Lung (tissue), 12 donors: ENCODE measurements around the gene FAM81B. TPM values are rescaled to one million over a fixed set of nuclear protein-coding genes. Genes with fewer than 3 reads are reported as not detected.

Experiments
- ATAC-seq: fragments of 200-7000 bp; cut with Tn5 transposase; one replicate; pipeline ENCODE4 v1.9.1; 2020; ENCODE audit warnings: moderate number of reproducible peaks; ENCODE audit not compliant: insufficient read depth, low FRiP score
- DNase-seq, 3 donors: peaks; one replicate each; pipeline ENCODE4 v3.0.0-alpha.2; 2013 to 2017
- H3K27ac ChIP-seq, 2 donors: one replicate each; pipeline ENCODE4 v1.5.1; 2013; ENCODE audit warnings: mild to moderate bottlenecking in 2 of 2, moderate library complexity in 2 of 2, control low read depth in 1 of 2, inconsistent platforms in 1 of 2, low read depth in 1 of 2, low read length in 1 of 2
- H3K27me3 ChIP-seq, 3 donors: one replicate each; pipeline ENCODE4 v1.5.1; 2013; ENCODE audit warnings: low read length in 2 of 3; ENCODE audit not compliant: control insufficient read depth in 3 of 3, insufficient read depth in 3 of 3
- H3K36me3 ChIP-seq, 4 donors: one replicate each; pipeline ENCODE4 v1.5.1; 2013; ENCODE audit warnings: low read length in 4 of 4, mild to moderate bottlenecking in 1 of 4, moderate library complexity in 1 of 4; ENCODE audit not compliant: control insufficient read depth in 4 of 4, insufficient read depth in 4 of 4
- H3K4me1 ChIP-seq, 5 donors: one replicate each; pipeline ENCODE4 v1.5.1; 2013; ENCODE audit warnings: low read length in 5 of 5, mild to moderate bottlenecking in 2 of 5, moderate library complexity in 1 of 5; ENCODE audit not compliant: control insufficient read depth in 5 of 5, insufficient read depth in 5 of 5
- H3K4me3 ChIP-seq: one replicate; pipeline ENCODE4 v1.5.1; 2013; ENCODE audit warnings: mild to moderate bottlenecking, control low read depth, moderate library complexity
- H3K9ac ChIP-seq, 2 donors: one replicate each; pipeline ENCODE4 v1.5.1; 2013; ENCODE audit warnings: low read length in 2 of 2, control low read depth in 1 of 2; ENCODE audit not compliant: insufficient read depth in 1 of 2
- H3K9me3 ChIP-seq, 4 donors: one replicate each; pipeline ENCODE4 v1.5.1; 2013; ENCODE audit warnings: low read length in 3 of 4, mild to moderate bottlenecking in 1 of 4, moderate library complexity in 1 of 4; ENCODE audit not compliant: control insufficient read depth in 4 of 4, insufficient read depth in 3 of 4
- WGBS, 2 donors: extraction: QIAGEN DNeasy Blood & Tissue Kit; methylation state at CpG; one replicate each; pipeline ENCODE4 v1.1.7; 2013; 5-methylcytosine and 5-hydroxymethylcytosine counted together
- polyA plus RNA-seq, 2 donors: library from polyadenylated mRNA; stranded (reverse); fragments of 200-250 nt; gene quantifications; one replicate each; pipeline ENCODE4 v1.2.1, GENCODE V29; 2013
- total RNA-seq, 2 donors: library from RNA; depleted of rRNA in 1 of 2; stranded (reverse); fragments of >200 nt in 1 of 2; gene quantifications; one replicate each; pipeline ENCODE4 v1.2.1, GENCODE V29; 2014 to 2021
- TF ChIP-seq, protein P1 (sequence below): IDR thresholded peaks from 2 replicates; pipeline ENCODE4 v1.5.1; 2012; ENCODE audit warnings: mild to moderate bottlenecking; ENCODE audit errors: control extremely low read depth, extremely low read depth
- donor health status: control.
- donor health status: control.
- donor health status: Bipolar disorder and iron deficiency.
- donor health status: healthy.
- donor health status: DM: yes; HTN: yes; CAD: no.

FAM81B gene
- total and polyA plus RNA-seq, 4 donors, result 8.6 to 25.5 (median 18.4) TPM

DNA sequence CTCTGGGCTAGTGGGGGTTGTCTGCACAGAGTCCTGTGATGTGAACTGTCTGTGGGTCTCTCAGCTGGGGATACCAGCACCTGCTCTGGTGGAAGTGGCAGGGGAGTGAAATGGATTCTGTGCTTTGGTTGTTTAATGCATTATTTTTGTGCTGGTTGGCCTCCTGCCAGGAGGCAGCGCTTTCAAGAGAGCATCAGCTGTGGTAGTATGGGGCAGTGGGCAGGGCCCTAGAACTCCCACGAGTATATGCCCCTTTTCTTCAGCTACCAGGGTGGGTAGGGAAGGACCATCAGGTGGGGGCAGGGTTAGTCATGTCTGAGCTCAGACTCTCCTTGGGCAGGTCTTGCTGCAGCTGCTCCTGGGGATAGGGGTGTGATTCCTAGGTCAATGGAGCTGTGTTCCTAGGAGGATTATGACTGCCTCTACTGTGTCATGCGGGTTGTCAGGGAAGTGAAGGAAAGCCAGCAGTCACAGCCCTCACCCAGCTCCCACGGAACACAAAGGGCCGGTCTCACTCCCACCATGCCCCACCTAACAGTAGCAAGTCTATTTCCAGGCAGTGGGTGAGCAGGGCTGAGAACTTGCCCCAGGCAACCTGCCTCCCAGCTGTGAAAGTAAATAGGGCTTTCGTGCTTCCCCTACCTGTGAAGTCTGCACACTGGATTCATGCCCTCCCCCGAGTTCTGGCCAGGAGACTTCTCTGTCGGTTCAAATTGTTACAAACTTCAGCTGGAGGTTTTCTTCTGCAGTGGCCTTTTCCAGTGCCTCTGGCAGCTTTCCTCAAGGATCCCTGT, 25.7 kb upstream of the FAM81B start:
- ATAC-seq, result no peak
- H3K4me1 ChIP-seq, result no peaks in the 10 kb centered on the region
- H3K27me3 ChIP-seq, result no peaks in the 10 kb centered on the region
- no peak overlapping the region for H3K4me3 ChIP-seq
- H3K36me3 ChIP-seq, result no peaks in the 10 kb centered on the region
- no peak overlapping the region for H3K9ac ChIP-seq
- H3K27ac ChIP-seq, result no peak overlapping the region
- peaks cover 0 to 2% (median 2%) of the 10 kb centered on the region in 4 donors for H3K9me3 ChIP-seq
- TF ChIP-seq, protein P1, sequence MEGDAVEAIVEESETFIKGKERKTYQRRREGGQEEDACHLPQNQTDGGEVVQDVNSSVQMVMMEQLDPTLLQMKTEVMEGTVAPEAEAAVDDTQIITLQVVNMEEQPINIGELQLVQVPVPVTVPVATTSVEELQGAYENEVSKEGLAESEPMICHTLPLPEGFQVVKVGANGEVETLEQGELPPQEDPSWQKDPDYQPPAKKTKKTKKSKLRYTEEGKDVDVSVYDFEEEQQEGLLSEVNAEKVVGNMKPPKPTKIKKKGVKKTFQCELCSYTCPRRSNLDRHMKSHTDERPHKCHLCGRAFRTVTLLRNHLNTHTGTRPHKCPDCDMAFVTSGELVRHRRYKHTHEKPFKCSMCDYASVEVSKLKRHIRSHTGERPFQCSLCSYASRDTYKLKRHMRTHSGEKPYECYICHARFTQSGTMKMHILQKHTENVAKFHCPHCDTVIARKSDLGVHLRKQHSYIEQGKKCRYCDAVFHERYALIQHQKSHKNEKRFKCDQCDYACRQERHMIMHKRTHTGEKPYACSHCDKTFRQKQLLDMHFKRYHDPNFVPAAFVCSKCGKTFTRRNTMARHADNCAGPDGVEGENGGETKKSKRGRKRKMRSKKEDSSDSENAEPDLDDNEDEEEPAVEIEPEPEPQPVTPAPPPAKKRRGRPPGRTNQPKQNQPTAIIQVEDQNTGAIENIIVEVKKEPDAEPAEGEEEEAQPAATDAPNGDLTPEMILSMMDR, result no peak
- DNase-seq, result no peak
- WGBS, 2 donors, result 84 to 92% methylated on average over 8 of the region's 8 CpGs

DNA sequence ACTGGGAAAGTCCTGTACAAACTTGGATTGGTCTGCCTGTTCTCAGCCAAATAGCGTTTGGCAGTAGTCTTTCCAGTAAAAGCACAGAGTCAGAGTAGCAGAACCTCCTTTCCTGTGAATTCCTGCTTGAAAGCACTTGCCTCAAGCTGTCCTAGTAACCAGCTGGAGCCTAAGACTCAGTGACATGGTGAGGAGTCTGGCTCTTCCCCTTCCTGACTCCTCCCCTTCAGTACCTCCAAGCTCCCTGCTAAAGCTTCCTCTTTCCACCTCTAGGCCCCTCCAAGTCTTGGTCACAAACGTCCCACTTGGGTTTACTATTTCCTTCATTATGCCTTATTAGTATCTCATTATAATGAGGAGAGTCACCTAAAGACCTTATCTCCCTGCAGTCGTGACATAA, 21.4 kb upstream of the FAM81B start:
- H3K9me3 ChIP-seq, result peaks cover 0 to 2% (median 1%) of the 10 kb centered on the region in 4 donors
- no peak overlapping the region for H3K4me3 ChIP-seq
- no peak overlapping the region for H3K27ac ChIP-seq
- H3K36me3 ChIP-seq, result no peaks in the 10 kb centered on the region
- WGBS, 2 donors, result 53 to 63% methylated on average over 3 of the region's 3 CpGs
- H3K27me3 ChIP-seq, result no peaks in the 10 kb centered on the region
- no peak for ATAC-seq
- no peak for DNase-seq
- H3K4me1 ChIP-seq, result peaks cover 0 to 7% (median 0%) of the 10 kb centered on the region in 5 donors
- TF ChIP-seq, protein P1, result no peak
- no peak overlapping the region for H3K9ac ChIP-seq

DNA sequence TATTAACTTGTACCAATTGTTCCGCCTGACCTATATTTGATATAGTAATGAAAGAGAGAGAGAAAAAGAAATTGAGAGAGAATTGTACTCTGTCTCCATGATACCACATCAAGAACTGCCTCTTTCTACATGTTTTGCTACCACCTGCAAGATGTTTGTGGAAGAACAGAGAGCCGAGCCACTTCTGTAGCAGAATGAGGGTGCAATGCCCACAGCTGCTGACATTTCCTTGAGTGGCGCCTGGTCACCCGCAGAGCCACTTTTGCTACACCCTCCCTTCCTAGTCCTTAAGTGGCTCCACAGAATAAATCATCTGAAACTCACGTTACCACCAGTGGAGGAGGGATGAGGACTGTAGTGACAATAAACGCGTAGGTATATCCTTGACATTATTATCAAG, 17.1 kb upstream of the FAM81B start:
- no peak for ATAC-seq
- 63 to 88% methylated on average over 7 of the region's 7 CpGs for WGBS, 2 donors
- TF ChIP-seq, protein P1, result no peak
- DNase-seq, result no peak
- Histone ChIP-seq H3K9ac (no peak overlapping the region), H3K4me1 (peaks cover 0 to 7% (median 0%) of the 10 kb centered on the region in 5 donors), H3K27me3 (no peaks in the 10 kb centered on the region), H3K27ac (no peak overlapping the region), H3K36me3 (no peaks in the 10 kb centered on the region), H3K9me3 (no peaks in the 10 kb centered on the region), H3K4me3 (no peak overlapping the region)
